Body of pancreas (tissue), 4 donors: ENCODE results near the gene BRSK1.

Experiments used
- CTCF ChIP-seq, 7 experiments: fragments of 450-650 bp in 4 of 7; fragments of 200-600 bp in 3 of 7; sonication (generic) in 3 of 7; IDR thresholded peaks; one replicate each; pipeline ENCODE4 v1.5.1; 2016 to 2019; ENCODE audit warnings: antibody characterized with exemption in 7 of 7
- POLR2A ChIP-seq, 3 donors: fragments of 450-650 bp; IDR thresholded peaks; one replicate each; pipeline ENCODE4 v1.6.1; 2016; ENCODE audit warnings: antibody characterized with exemption in 3 of 3, mild to moderate bottlenecking in 2 of 3

DNA sequence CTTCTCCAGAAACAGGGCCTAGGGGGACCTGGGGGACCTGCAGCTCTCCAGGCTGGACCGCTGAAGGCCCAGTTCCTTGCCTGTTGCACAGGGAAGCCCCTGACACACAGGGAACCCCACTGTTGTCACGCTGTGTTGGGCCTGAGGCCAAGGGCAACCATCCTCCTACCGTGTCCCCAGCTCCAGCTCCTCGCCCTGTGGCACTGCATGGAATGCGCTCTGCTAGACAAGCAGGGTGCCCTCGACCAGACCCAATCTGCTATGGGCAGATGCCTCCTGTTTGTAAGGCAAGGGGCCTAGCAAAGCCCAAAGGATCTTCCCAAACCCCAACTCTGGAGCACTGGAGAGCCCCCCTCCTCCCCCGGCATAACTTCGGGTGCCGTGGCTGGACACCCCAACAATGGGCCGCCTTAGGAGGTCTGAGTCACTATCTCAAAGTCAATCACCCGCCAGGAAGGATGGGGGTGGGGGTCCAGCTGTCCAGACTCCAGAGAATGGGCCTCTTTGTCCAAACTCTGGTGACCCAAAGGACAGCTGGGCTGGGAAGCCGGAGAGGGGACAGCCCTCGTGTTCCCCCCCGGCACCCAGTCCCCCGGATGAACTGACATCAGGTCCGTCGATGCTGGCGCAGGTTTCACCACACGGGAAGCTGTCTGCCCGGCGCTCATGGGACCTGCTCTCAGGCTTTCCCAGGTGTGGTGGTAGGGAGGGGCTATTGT lies 3.7 kb downstream of the BRSK1 start:
- no peak for TF ChIP-seq CTCF (IDR thresholded peaks at IDR 0.05)
- TF ChIP-seq POLR2A (IDR thresholded peaks at IDR 0.05): no peak
